ENCODE measurements around the gene ZG16B. TPM values are rescaled to one million over a fixed set of nuclear protein-coding genes. Genes with fewer than 3 reads are reported as not detected.

The ZG16B gene
- total and polyA plus RNA-seq, 8 donors = 0.27 to 1.4 (median 0.63) TPM

- ATAC-seq (peak; percentile 43), DNase-seq (peak in 2 of 4 donors; percentile 31 to 76)
- no peak overlapping the region for H3K27ac ChIP-seq
- peaks cover 6 to 13% of the 10 kb centered on the region in 2 donors for H3K4me1 ChIP-seq
- peaks cover 27 to 66% of the 10 kb centered on the region in 2 donors for H3K27me3 ChIP-seq
- TF ChIP-seq, protein P1, sequence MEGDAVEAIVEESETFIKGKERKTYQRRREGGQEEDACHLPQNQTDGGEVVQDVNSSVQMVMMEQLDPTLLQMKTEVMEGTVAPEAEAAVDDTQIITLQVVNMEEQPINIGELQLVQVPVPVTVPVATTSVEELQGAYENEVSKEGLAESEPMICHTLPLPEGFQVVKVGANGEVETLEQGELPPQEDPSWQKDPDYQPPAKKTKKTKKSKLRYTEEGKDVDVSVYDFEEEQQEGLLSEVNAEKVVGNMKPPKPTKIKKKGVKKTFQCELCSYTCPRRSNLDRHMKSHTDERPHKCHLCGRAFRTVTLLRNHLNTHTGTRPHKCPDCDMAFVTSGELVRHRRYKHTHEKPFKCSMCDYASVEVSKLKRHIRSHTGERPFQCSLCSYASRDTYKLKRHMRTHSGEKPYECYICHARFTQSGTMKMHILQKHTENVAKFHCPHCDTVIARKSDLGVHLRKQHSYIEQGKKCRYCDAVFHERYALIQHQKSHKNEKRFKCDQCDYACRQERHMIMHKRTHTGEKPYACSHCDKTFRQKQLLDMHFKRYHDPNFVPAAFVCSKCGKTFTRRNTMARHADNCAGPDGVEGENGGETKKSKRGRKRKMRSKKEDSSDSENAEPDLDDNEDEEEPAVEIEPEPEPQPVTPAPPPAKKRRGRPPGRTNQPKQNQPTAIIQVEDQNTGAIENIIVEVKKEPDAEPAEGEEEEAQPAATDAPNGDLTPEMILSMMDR (IDR thresholded peaks at IDR 0.05) = peak in 1 of 2 donors; percentile 11
- peak overlapping the region; percentile 3 to 31 for H3K4me3 ChIP-seq
- intact Hi-C loops (cut with DNase I) = no loop called here
- no peaks in the 10 kb centered on the region for H3K36me3 ChIP-seq
- no peaks in the 10 kb centered on the region for H3K9me3 ChIP-seq
These were observed 44.8 kb upstream of the ZG16B start for GRCh38 chr16:2785101-2785991.

DNA sequence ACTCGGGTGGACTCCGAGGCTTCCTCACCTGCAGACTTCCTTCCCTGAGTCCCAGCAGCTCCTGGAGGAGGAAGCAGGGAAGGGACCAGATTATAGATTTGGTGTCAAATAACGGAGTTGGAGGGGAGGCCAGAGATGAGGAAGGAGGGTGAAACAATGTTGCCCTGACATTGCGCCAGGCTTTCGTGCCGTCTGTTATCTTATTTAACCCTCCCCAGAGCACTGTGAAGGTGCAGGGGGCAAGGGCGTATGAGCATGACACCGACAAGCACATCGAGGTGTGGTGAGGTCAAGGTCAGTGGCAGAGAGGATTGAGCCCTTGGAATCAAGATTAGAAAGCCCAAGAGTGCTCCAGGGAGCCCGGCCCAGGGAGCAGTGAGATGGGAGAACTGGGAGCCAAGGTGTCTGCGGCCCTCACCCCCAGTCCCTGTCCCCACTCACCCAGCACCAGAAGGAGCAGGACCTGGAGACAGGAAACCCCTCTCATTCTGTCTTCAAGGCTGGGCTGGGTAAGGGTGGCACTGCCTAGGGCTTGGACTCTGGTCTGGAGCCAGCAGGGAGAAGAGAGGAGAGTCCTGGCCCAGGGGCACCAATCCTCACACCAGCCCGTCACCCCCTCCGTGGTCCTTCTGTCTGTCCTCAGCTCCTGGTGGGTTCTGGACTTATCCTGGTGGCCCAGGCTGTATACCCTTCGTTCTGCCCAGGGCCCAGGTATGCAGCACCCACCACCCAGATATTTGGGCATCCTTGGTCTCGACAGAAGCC is 43.9 kb upstream of the ZG16B start:
- Histone ChIP-seq H3K27me3 (peaks cover 27 to 75% of the 10 kb centered on the region in 2 donors), H3K4me3 (no peak overlapping the region)
- ATAC-seq = no peak

GRCh38 chr16:2786826-2787151 is 43.3 kb upstream of the ZG16B start:
- no peaks in the 10 kb centered on the region for H3K36me3 ChIP-seq
- H3K4me3 ChIP-seq = no peak overlapping the region
- TF ChIP-seq, protein P1 (IDR thresholded peaks at IDR 0.05) = no peak
- no peak overlapping the region for H3K27ac ChIP-seq
- peaks cover 6 to 13% of the 10 kb centered on the region in 2 donors for H3K4me1 ChIP-seq
- no peaks in the 10 kb centered on the region for H3K9me3 ChIP-seq
- H3K27me3 ChIP-seq = peaks cover 27 to 75% of the 10 kb centered on the region in 2 donors
- DNase-seq (no peak), ATAC-seq (no peak)
- intact Hi-C loops (cut with DNase I) = no loop called here

More for the DNA sequence above, 43.9 kb upstream of the ZG16B start:
- Histone ChIP-seq H3K9me3 (no peaks in the 10 kb centered on the region), H3K4me1 (peaks cover 6 to 13% of the 10 kb centered on the region in 2 donors), H3K36me3 (no peaks in the 10 kb centered on the region), H3K27ac (no peak overlapping the region)
- peak in 1 of 4 donors; percentile 30 for DNase-seq
- TF ChIP-seq, protein P1 (IDR thresholded peaks at IDR 0.05) = no peak
- intact Hi-C loops (cut with DNase I) = no loop called here

DNA sequence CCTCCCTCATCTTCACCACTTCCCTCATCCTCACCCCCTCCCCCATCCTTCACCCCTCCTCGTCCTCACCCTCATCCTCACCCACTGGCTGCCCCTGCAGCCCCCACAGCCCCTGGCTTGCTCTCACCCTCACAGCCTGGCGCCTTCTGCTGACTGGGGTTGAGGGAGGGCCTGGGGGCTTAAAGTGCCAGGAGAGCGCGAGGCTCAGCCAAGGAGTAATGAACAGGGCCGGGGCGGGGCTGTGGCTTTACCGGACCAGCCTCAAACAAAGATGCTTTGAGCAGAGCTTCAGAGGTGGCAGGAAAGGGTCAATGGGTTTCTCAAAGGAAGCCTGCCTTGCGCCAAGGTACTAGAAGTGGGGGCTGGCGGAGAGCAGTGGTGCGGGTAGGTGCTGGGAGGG is 42.7 kb upstream of the ZG16B start, which contains the start of gene PRSS33:
Gene PRSS33, minus strand, starts transcription at position 155 of the 400 bp plus-strand sequence. CDS start 1,013 bp downstream, outside the sequence.
- Histone ChIP-seq H3K27me3 (peaks cover 27 to 75% of the 10 kb centered on the region in 2 donors), H3K4me1 (peaks cover 6 to 13% of the 10 kb centered on the region in 2 donors), H3K36me3 (no peaks in the 10 kb centered on the region), H3K9me3 (no peaks in the 10 kb centered on the region), H3K4me3 (no peak within 1 kb of the TSS), H3K27ac (no peak within 1 kb of the TSS)
- DNase-seq (peak in 1 of 4 donors; percentile 53), ATAC-seq (no peak)
- intact Hi-C loops (cut with DNase I) = no loop called here
- TF ChIP-seq, protein P1 (IDR thresholded peaks at IDR 0.05) = no peak

DNA sequence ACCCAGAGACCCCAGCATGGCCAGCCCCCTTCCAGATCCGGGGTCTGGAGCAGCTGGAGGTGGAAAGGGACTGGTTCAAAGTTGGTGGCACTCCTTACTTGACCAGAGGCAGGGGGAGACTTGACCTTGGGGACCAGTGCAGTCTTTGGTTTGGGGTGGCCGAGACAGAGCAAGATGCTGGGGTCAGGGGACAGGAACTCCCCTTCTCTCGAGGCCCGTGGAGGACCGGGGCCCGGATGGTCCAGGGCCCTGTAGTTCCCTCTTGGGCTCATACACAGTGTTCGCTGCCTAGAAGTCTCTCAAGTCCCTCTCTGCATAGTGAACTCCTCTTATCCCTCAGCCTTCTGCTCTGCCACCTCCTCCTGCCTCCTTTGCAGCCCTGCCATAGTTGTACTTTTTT is 42.1 kb upstream of the ZG16B start:
- Histone ChIP-seq H3K27ac (no peak overlapping the region), H3K4me1 (peaks cover 6 to 13% of the 10 kb centered on the region in 2 donors), H3K9me3 (no peaks in the 10 kb centered on the region), H3K27me3 (peaks cover 27 to 75% of the 10 kb centered on the region in 2 donors), H3K4me3 (no peak overlapping the region), H3K36me3 (no peaks in the 10 kb centered on the region)
- ATAC-seq = no peak
- intact Hi-C loops (cut with DNase I) = no loop called here
- TF ChIP-seq, protein P1 (IDR thresholded peaks at IDR 0.05) = no peak
- DNase-seq = no peak
